Fibroblast of lung (primary cell): ENCODE results near the gene RPS6KA2.

Experiments
- EZH2 ChIP-seq: IDR thresholded peaks from 2 replicates; pipeline ENCODE4 v1.5.1; 2012; ENCODE audit warnings: low read length, control low read depth, mild to moderate bottlenecking; ENCODE audit errors: missing control alignments
- TF ChIP-seq, protein P1 (sequence below), 2 donors: IDR thresholded peaks in 1 of 2; conservative IDR thresholded peaks in 1 of 2; 1 replicate in 1 of 2; 2 replicates in 1 of 2; pipeline ENCODE4 v1.5.1; 2011 to 2012; ENCODE audit warnings: low read length in 2 of 2, control low read depth in 1 of 2, inconsistent platforms in 1 of 2, low read depth in 1 of 2, mild to moderate bottlenecking in 1 of 2

GRCh38 chr6:166650824-166651807 lies 24.1 kb upstream of the RPS6KA2 start:
- TF ChIP-seq, protein P1, sequence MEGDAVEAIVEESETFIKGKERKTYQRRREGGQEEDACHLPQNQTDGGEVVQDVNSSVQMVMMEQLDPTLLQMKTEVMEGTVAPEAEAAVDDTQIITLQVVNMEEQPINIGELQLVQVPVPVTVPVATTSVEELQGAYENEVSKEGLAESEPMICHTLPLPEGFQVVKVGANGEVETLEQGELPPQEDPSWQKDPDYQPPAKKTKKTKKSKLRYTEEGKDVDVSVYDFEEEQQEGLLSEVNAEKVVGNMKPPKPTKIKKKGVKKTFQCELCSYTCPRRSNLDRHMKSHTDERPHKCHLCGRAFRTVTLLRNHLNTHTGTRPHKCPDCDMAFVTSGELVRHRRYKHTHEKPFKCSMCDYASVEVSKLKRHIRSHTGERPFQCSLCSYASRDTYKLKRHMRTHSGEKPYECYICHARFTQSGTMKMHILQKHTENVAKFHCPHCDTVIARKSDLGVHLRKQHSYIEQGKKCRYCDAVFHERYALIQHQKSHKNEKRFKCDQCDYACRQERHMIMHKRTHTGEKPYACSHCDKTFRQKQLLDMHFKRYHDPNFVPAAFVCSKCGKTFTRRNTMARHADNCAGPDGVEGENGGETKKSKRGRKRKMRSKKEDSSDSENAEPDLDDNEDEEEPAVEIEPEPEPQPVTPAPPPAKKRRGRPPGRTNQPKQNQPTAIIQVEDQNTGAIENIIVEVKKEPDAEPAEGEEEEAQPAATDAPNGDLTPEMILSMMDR (conservative IDR thresholded peaks at IDR 0.05 in 1 of 2, IDR thresholded peaks at IDR 0.05 in 1 of 2; ENCODE audit: low read depth in 1 of 2, low read length in 2 of 2) = no peak
- TF ChIP-seq EZH2 = no peak
